ENCODE results near the gene HDAC4.
A peak's percentile ranks its signal among the peaks of the same experiment; 100 is the strongest.

HDAC4 gene

GRCh38 chr2:239365071-239365781 lies 35.6 kb downstream of the HDAC4 start:
- no peak overlapping the region for H3K27ac ChIP-seq (ENCODE audit: extremely low read depth, low read depth, low read length)
- H3K36me3 ChIP-seq (ENCODE audit: control insufficient read depth in 2 of 2, insufficient read depth in 1 of 2, low read length in 2 of 2) = no peaks in the 10 kb centered on the region
- POLR2A ChIA-PET = no interaction called here
- no peaks in the 10 kb centered on the region; the same call in 1 of the 2 replicates for H3K4me1 ChIP-seq (ENCODE audit: control insufficient read depth, insufficient read depth, low read length)
- CTCF ChIA-PET = no interaction called here
- no peak overlapping the region for H3K4me3 ChIP-seq (ENCODE audit: low read depth, low read length)
- no peaks in the 10 kb centered on the region for H3K9me3 ChIP-seq (ENCODE audit: control insufficient read depth, insufficient read depth, low read depth, low read length)
- no peak for TF ChIP-seq ZNF837 (tag by site-specific recombination; IDR thresholded peaks at IDR 0.05)
- no peak for TF ChIP-seq ZNF792 (tag by site-specific recombination; IDR thresholded peaks at IDR 0.05)
- TF ChIP-seq ZNF350 (tag by site-specific recombination; IDR thresholded peaks at IDR 0.05) = no peak
- no peak for TF ChIP-seq ZNF529 (tag by site-specific recombination; IDR thresholded peaks at IDR 0.05; ENCODE audit: insufficient replicate concordance)
- no peak for TF ChIP-seq ZBTB10 (tag by site-specific recombination; IDR thresholded peaks at IDR 0.05)
- TF ChIP-seq, protein P1, sequence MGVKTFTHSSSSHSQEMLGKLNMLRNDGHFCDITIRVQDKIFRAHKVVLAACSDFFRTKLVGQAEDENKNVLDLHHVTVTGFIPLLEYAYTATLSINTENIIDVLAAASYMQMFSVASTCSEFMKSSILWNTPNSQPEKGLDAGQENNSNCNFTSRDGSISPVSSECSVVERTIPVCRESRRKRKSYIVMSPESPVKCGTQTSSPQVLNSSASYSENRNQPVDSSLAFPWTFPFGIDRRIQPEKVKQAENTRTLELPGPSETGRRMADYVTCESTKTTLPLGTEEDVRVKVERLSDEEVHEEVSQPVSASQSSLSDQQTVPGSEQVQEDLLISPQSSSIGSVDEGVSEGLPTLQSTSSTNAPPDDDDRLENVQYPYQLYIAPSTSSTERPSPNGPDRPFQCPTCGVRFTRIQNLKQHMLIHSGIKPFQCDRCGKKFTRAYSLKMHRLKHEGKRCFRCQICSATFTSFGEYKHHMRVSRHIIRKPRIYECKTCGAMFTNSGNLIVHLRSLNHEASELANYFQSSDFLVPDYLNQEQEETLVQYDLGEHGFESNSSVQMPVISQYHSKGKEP (tag by site-specific recombination; IDR thresholded peaks at IDR 0.05) = no peak
- TF ChIP-seq ZSCAN23 (tag by site-specific recombination; IDR thresholded peaks at IDR 0.05) = no peak
- TF ChIP-seq ZNF248 (tag by site-specific recombination; IDR thresholded peaks at IDR 0.05) = no peak
- TF ChIP-seq GLI4 (tag by site-specific recombination; IDR thresholded peaks at IDR 0.05) = no peak
- TF ChIP-seq ZNF423 (tag by site-specific recombination; IDR thresholded peaks at IDR 0.05) = no peak
- TF ChIP-seq, protein P2, sequence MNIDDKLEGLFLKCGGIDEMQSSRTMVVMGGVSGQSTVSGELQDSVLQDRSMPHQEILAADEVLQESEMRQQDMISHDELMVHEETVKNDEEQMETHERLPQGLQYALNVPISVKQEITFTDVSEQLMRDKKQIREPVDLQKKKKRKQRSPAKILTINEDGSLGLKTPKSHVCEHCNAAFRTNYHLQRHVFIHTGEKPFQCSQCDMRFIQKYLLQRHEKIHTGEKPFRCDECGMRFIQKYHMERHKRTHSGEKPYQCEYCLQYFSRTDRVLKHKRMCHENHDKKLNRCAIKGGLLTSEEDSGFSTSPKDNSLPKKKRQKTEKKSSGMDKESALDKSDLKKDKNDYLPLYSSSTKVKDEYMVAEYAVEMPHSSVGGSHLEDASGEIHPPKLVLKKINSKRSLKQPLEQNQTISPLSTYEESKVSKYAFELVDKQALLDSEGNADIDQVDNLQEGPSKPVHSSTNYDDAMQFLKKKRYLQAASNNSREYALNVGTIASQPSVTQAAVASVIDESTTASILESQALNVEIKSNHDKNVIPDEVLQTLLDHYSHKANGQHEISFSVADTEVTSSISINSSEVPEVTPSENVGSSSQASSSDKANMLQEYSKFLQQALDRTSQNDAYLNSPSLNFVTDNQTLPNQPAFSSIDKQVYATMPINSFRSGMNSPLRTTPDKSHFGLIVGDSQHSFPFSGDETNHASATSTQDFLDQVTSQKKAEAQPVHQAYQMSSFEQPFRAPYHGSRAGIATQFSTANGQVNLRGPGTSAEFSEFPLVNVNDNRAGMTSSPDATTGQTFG (tag by site-specific recombination; IDR thresholded peaks at IDR 0.05; ENCODE audit: borderline replicate concordance) = no peak
- TF ChIP-seq MYNN (tag by site-specific recombination; IDR thresholded peaks at IDR 0.05; ENCODE audit: borderline replicate concordance) = no peak
- no peak for TF ChIP-seq ZNF23 (tag by site-specific recombination; IDR thresholded peaks at IDR 0.05; ENCODE audit: borderline replicate concordance)

GRCh38 chr2:239363946-239364637 lies 36.7 kb downstream of the HDAC4 start:
- Histone ChIP-seq H3K4me3 (ENCODE audit: low read depth, low read length) (no peak overlapping the region), H3K36me3 (ENCODE audit: control insufficient read depth in 2 of 2, insufficient read depth in 1 of 2, low read length in 2 of 2) (no peaks in the 10 kb centered on the region), H3K9me3 (ENCODE audit: control insufficient read depth, insufficient read depth, low read depth, low read length) (no peaks in the 10 kb centered on the region), H3K27ac (ENCODE audit: extremely low read depth, low read depth, low read length) (no peak overlapping the region), H3K4me1 (ENCODE audit: control insufficient read depth, insufficient read depth, low read length) (no peaks in the 10 kb centered on the region; the same call in 1 of the 2 replicates)
- ChIA-PET POLR2A (no interaction called here), CTCF (no interaction called here)
- peak; percentile 41; the same call in 1 of the 2 replicates for TF ChIP-seq ZIC2 (tag by site-specific recombination; IDR thresholded peaks at IDR 0.05)
- no peak for TF ChIP-seq ZBTB21 (tag by site-specific recombination; IDR thresholded peaks at IDR 0.05)
- TF ChIP-seq SCRT1 (tag by site-specific recombination; IDR thresholded peaks at IDR 0.05; ENCODE audit: borderline replicate concordance) = no peak
- TF ChIP-seq ZNF114 (tag by site-specific recombination; IDR thresholded peaks at IDR 0.05) = no peak
